GM13976 (cell line): ENCODE data around the gene SUCLG2.

Experiments used
- DNase-seq: peaks from one replicate; pipeline ENCODE4 v3.0.0; 2012; ENCODE audit warnings: low spot score
- in situ Hi-C: fragments of 300-500 bp; cut with MboI; formaldehyde crosslinking; loops from one replicate; pipeline ENCODE4 v1.12.0; 2022; ENCODE audit warnings: low sequenced_read_pairs, mixed read lengths, inconsistent platforms; ENCODE audit not compliant: unreplicated experiment
- TF ChIP-seq, protein P1 (sequence below): IDR thresholded peaks from 2 replicates; pipeline ENCODE4 v1.5.1; 2012; ENCODE audit warnings: borderline replicate concordance, mild to moderate bottlenecking; ENCODE audit not compliant: insufficient read depth; ENCODE audit errors: extremely low read depth, missing control alignments, control extremely low read depth

The SUCLG2 gene

DNA sequence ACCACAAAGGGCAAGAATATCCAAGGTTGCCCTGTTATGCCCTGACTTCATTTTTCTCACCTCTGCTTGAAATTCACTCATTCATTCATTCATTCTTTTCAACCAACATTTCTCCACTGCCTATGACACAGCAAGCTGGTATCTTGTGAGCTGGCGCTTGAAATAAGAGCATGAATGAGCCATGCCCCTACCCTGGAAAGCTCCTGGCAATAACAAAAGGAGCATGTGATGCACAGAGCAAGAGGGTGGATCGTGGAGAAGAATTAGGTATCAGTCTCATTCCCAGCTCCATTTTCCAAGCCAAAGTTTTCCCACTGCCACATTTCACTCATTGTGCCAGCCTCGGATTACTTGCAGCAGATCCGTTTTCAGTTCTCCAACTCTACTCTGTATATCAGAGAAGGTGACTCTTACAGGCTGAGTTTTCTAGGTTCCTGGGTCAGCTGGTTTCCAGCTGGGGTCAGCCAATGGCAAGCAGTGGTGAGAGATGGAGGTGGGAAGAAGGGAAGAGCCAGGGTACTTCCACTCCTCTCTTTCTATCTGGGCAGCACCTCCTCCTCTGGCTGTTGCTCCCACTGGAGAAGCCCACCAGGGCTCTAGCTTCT is 144.8 kb downstream of the SUCLG2 start:
- TF ChIP-seq, protein P1, sequence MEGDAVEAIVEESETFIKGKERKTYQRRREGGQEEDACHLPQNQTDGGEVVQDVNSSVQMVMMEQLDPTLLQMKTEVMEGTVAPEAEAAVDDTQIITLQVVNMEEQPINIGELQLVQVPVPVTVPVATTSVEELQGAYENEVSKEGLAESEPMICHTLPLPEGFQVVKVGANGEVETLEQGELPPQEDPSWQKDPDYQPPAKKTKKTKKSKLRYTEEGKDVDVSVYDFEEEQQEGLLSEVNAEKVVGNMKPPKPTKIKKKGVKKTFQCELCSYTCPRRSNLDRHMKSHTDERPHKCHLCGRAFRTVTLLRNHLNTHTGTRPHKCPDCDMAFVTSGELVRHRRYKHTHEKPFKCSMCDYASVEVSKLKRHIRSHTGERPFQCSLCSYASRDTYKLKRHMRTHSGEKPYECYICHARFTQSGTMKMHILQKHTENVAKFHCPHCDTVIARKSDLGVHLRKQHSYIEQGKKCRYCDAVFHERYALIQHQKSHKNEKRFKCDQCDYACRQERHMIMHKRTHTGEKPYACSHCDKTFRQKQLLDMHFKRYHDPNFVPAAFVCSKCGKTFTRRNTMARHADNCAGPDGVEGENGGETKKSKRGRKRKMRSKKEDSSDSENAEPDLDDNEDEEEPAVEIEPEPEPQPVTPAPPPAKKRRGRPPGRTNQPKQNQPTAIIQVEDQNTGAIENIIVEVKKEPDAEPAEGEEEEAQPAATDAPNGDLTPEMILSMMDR, result no peak
- in situ Hi-C loops, result no loop called here
- no peak for DNase-seq

- TF ChIP-seq, protein P1, result no peak
- no peak for DNase-seq
- in situ Hi-C loops, result no loop called here
These were observed 146.8 kb downstream of the SUCLG2 start for GRCh38 chr3:67507584-67507983.

DNA sequence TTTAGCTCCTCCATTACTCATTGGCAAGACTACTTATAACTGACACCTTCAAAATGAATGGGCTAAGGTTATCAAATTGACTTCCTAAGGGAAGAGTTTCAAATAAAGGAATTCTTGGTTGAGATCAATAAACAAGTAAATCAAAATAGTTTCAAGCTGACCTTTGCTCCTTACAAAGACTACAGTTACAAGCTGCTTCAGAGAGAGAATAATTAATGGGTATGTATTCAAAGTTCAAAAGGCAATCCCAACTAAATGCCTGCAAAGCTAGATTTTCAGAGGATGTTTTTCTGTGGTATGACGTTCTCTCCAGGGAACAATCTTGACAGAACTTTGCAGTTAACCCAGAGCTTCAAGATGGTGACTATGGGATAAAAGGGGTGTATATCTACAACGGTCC is 153.7 kb downstream of the SUCLG2 start:
- no peak for DNase-seq
- in situ Hi-C loops, result no loop called here
- TF ChIP-seq, protein P1, result no peak

GRCh38 chr3:67497746-67498145 is 156.7 kb downstream of the SUCLG2 start:
- in situ Hi-C loops, result no loop called here
- DNase-seq, result no peak
- TF ChIP-seq, protein P1, result no peak

DNA sequence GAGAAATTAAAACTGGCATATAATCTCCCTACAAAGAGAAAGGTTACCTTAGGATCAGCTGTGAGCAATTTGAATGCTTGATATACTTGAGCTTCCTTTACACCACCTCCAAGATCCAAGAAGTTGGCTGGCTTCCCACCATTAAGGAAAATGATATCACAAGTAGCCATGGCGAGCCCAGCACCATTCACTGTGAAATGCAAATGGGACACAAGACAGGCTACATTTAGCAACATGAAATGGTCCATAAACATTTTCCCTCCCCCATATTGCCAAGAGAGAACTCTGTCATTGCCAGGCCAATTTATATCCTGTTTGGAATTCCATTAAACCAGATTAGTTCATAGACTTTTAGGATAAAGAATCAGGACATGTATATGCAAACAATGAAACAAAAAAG is 158.7 kb downstream of the SUCLG2 start:
- TF ChIP-seq, protein P1, result no peak
- in situ Hi-C loops, result no loop called here
- DNase-seq, result no peak

DNA sequence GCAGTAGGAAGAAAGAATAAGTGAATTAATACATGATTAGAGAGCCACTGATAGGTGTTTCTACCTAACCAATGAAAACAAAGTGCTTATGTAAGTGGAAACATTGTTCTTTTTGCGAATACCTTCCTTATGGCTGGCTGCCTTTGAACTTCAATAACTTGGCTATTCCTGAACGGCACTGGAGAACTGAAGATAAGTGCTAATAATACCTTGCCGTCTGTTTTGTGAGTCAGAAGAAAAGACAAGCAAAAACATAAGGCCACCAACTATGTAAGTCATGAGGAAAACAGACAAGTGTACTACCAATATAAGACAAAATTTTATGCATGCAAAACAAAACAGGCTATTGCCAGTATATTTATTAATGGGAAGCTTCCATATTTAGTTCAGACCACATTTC is 160.6 kb downstream of the SUCLG2 start:
- in situ Hi-C loops, result no loop called here
- DNase-seq, result no peak
- TF ChIP-seq, protein P1, result no peak
